Spleen (tissue), 11 donors: ENCODE measurements around the gene ASIC1. TPM values are rescaled to one million over a fixed set of nuclear protein-coding genes. Genes with fewer than 3 reads are reported as not detected.

Experiments used
- DNase-seq: peaks from one replicate; pipeline ENCODE4 v3.0.0-alpha.2; 2020
- H3K27ac ChIP-seq, 8 donors: fragments of 200-600 bp; sonication (generic) in 7 of 8; 1 replicate in 4 of 8; 2 replicates in 4 of 8; pipeline versions ENCODE4 v1.5.0 to v1.8.0; 2016 to 2021; ENCODE audit warnings: inconsistent platforms in 4 of 8, mild to moderate bottlenecking in 4 of 8, moderate library complexity in 1 of 8
- H3K27me3 ChIP-seq, 7 donors: fragments of 200-600 bp; sonication (generic) in 6 of 7; replicated peaks in 1 of 7; 1 replicate in 4 of 7; 2 replicates in 3 of 7; pipeline versions ENCODE4 v1.5.0 to v1.8.0; 2016 to 2021; ENCODE audit warnings: inconsistent platforms in 3 of 7, mild to moderate bottlenecking in 1 of 7
- H3K36me3 ChIP-seq, 6 donors: fragments of 200-600 bp; sonication (generic) in 5 of 6; 1 replicate in 4 of 6; 2 replicates in 2 of 6; pipeline versions ENCODE4 v1.5.0 to v1.8.0; 2016 to 2021; ENCODE audit warnings: inconsistent platforms in 2 of 6
- H3K4me1 ChIP-seq, 6 donors: fragments of 200-600 bp; sonication (generic) in 5 of 6; 1 replicate in 3 of 6; 2 replicates in 3 of 6; pipeline versions ENCODE4 v1.5.0 to v1.8.0; 2016 to 2021; ENCODE audit warnings: inconsistent platforms in 3 of 6
- H3K4me3 ChIP-seq, 8 donors: fragments of 200-600 bp; sonication (generic) in 7 of 8; 1 replicate in 4 of 8; 2 replicates in 4 of 8; pipeline versions ENCODE4 v1.5.0 to v1.8.0; 2016 to 2021; ENCODE audit warnings: inconsistent platforms in 4 of 8, mild to moderate bottlenecking in 4 of 8, moderate library complexity in 2 of 8
- H3K9me3 ChIP-seq, 8 donors: fragments of 200-600 bp; sonication (generic) in 7 of 8; 1 replicate in 4 of 8; 2 replicates in 4 of 8; pipeline versions ENCODE4 v1.5.0 to v1.8.0; 2016 to 2021; ENCODE audit warnings: inconsistent platforms in 4 of 8
- CTCF ChIP-seq, 11 experiments: fragments of 200-600 bp in 7 of 11; fragments of 450-650 bp in 4 of 11; sonication (generic) in 4 of 11; IDR thresholded peaks in 8 of 11; conservative IDR thresholded peaks in 3 of 11; 1 replicate in 7 of 11; 2 replicates in 4 of 11; pipeline versions ENCODE4 v1.4.0 to v1.8.0; 2016 to 2021; ENCODE audit warnings: antibody characterized with exemption in 11 of 11, inconsistent platforms in 4 of 11, mild to moderate bottlenecking in 1 of 11
- POLR2A ChIP-seq, 3 donors: fragments of 450-650 bp; IDR thresholded peaks; one replicate each; pipeline ENCODE4 v1.5.1; 2017; ENCODE audit warnings: antibody characterized with exemption in 3 of 3, mild to moderate bottlenecking in 1 of 3
- POLR2AphosphoS5 ChIP-seq, 3 donors: sonication (generic); formaldehyde crosslinking; IDR thresholded peaks; one replicate each; pipeline ENCODE4 v1.5.1; 2017; ENCODE audit warnings: antibody characterized with exemption in 3 of 3
- whole genome bisulfite sequencing, 5 donors: extraction: QIAGEN DNeasy Blood & Tissue Kit in 3 of 5; methylation state at CpG; one replicate each; pipeline versions ENCODE4 v1.1.5 to v1.1.7; 2013 to 2018; 5-methylcytosine and 5-hydroxymethylcytosine counted together
- intact Hi-C: fragments of 100-400 bp; cut with DNase I; formaldehyde crosslinking; loops from one replicate; pipeline ENCODE4 v1.15.0; 2023; ENCODE audit warnings: low total_unique reads
- polyA plus RNA-seq, 3 donors: library from polyadenylated mRNA; stranded (reverse); fragments of 200-250 nt; gene quantifications; one replicate each; pipeline ENCODE4 v1.2.1, GENCODE V29; 2013
- total RNA-seq, 7 donors: library from RNA; depleted of rRNA in 3 of 7; stranded (reverse); fragments of >200 nt in 3 of 7; fragmentation: NEBNext Ultra II Directional in 4 of 7; extraction: Animal tissue kit (Norgen Biotek cat#: 25700) in 4 of 7; gene quantifications; one replicate each; pipeline versions ENCODE4 v1.1.0 to v1.2.1, GENCODE V29; 2016 to 2021
- donor health status: healthy with polysubstance abuse.
- donor health status: DM: no; HTN: no; CAD: no; lungs with moderate emphysema.
- donor health status: DM: no; HTN: no; CAD: no.
- donor health status: Bipolar disorder and iron deficiency.
- donor health status: healthy.
- donor health status: DM: no; HTN: no; CAD: no.
- donor health status: DM: yes; HTN: yes; CAD: no.

Gene ASIC1
- total and polyA plus RNA-seq, 10 donors = 0.16 to 1.3 (median 0.35) TPM

GRCh38 chr12:50016501-50017475, 40.6 kb upstream of the ASIC1 start:
- H3K36me3 ChIP-seq = peaks cover 0 to 33% (median 0%) of the 10 kb centered on the region in 6 donors
- intact Hi-C loops = no loop called here
- H3K27me3 ChIP-seq = no peaks in the 10 kb centered on the region
- H3K27ac ChIP-seq = peak overlapping the region in 4 of 8 donors; percentile 53 to 73 (median 64)
- TF ChIP-seq POLR2AphosphoS5 (IDR thresholded peaks at IDR 0.05) (peak in 1 of 3 donors; percentile 30), CTCF (IDR thresholded peaks at IDR 0.05 in 8 of 11, conservative IDR thresholded peaks at IDR 0.05 in 3 of 11) (no peak)
- H3K4me3 ChIP-seq = no peak overlapping the region
- H3K4me1 ChIP-seq = peaks cover 0 to 20% (median 0%) of the 10 kb centered on the region in 6 donors
- H3K9me3 ChIP-seq = no peaks in the 10 kb centered on the region
- DNase-seq = no peak
- WGBS, 5 donors = 74 to 83% (median 82%) methylated on average over 10 of the region's 10 CpGs

GRCh38 chr12:50017641-50018040, 39.8 kb upstream of the ASIC1 start:
- TF ChIP-seq POLR2AphosphoS5 (IDR thresholded peaks at IDR 0.05) (no peak), CTCF (IDR thresholded peaks at IDR 0.05 in 8 of 11, conservative IDR thresholded peaks at IDR 0.05 in 3 of 11) (no peak), POLR2A (IDR thresholded peaks at IDR 0.05) (no peak)
- WGBS, 5 donors = 61 to 88% (median 72%) methylated on average over 6 of the region's 6 CpGs
- Histone ChIP-seq H3K9me3 (no peaks in the 10 kb centered on the region), H3K4me3 (no peak overlapping the region), H3K4me1 (peaks cover 0 to 20% (median 0%) of the 10 kb centered on the region in 6 donors), H3K36me3 (peaks cover 0 to 30% (median 0%) of the 10 kb centered on the region in 6 donors), H3K27me3 (no peaks in the 10 kb centered on the region), H3K27ac (peak overlapping the region in 4 of 8 donors; percentile 53 to 73 (median 64))
- DNase-seq = no peak
- intact Hi-C loops = no loop called here

GRCh38 chr12:50018154-50018553, 39.2 kb upstream of the ASIC1 start:
- intact Hi-C loops = no loop called here
- no peaks in the 10 kb centered on the region for H3K9me3 ChIP-seq
- H3K4me3 ChIP-seq = no peak overlapping the region
- WGBS, 5 donors = 87 to 94% (median 92%) methylated on average over 3 of the region's 3 CpGs
- peaks cover 0 to 21% (median 0%) of the 10 kb centered on the region in 6 donors for H3K4me1 ChIP-seq
- no peaks in the 10 kb centered on the region for H3K27me3 ChIP-seq
- peak overlapping the region in 4 of 8 donors; percentile 53 to 73 (median 64) for H3K27ac ChIP-seq
- H3K36me3 ChIP-seq = peaks cover 0 to 30% (median 0%) of the 10 kb centered on the region in 6 donors
- TF ChIP-seq CTCF (IDR thresholded peaks at IDR 0.05 in 8 of 11, conservative IDR thresholded peaks at IDR 0.05 in 3 of 11) (no peak), POLR2A (IDR thresholded peaks at IDR 0.05) (no peak), POLR2AphosphoS5 (IDR thresholded peaks at IDR 0.05) (no peak)
- DNase-seq = no peak

- WGBS, 5 donors = 92 to 98% (median 93%) methylated on average over 2 of the region's 2 CpGs
- intact Hi-C loops = no loop called here
These were observed 38.4 kb upstream of the ASIC1 start for GRCh38 chr12:50018968-50019367.

More at GRCh38 chr12:50018968-50019367, 38.4 kb upstream of the ASIC1 start:
- H3K27ac ChIP-seq = no peak overlapping the region
- H3K4me3 ChIP-seq = no peak overlapping the region
- H3K9me3 ChIP-seq = no peaks in the 10 kb centered on the region
- H3K36me3 ChIP-seq = peaks cover 0 to 25% (median 0%) of the 10 kb centered on the region in 6 donors
- TF ChIP-seq POLR2AphosphoS5 (IDR thresholded peaks at IDR 0.05) (no peak), POLR2A (IDR thresholded peaks at IDR 0.05) (no peak), CTCF (IDR thresholded peaks at IDR 0.05 in 8 of 11, conservative IDR thresholded peaks at IDR 0.05 in 3 of 11) (no peak)
- H3K27me3 ChIP-seq = no peaks in the 10 kb centered on the region
- DNase-seq = no peak
- H3K4me1 ChIP-seq = peaks cover 0 to 29% (median 1%) of the 10 kb centered on the region in 6 donors
